RCC 7860 (cell line): ENCODE results near the gene NFYB.
"Not testable (repeated sequence)": the region's sequence is repeated elsewhere in the genome, so short reads cannot be mapped to it uniquely, and the experiment has no call there.

Source experiments
- DNase-seq: peaks from one replicate; pipeline ENCODE4 v3.0.0-alpha.2; 2015; ENCODE audit warnings: low spot score
- FAIRE-seq: peaks from 2 replicates; lab custom pipeline; 2012; peaks lifted over from hg19 to GRCh38; lab: Jason Lieb, UNC

Gene NFYB

DNA sequence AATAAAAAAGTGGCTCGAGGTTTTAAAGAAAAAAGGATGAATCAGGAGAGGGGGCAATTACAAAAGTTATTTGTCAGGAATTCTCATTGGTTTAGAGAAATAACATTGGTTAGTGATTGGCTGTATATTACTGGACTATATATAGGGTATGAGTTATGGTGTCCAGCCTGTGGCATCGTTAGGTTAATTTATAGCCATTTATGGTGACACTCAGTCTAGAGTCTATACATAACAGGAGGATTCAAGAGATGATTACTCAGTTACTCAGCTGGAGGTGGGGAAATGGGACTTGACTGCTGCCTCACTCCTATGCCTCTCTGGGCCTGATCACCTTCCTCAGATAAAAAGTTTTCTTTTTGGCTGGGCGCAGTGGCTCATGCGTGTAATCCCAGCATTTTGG is 25.6 kb upstream of the NFYB start:
- FAIRE-seq: peak; percentile 49
- DNase-seq: peak; percentile 83

DNA sequence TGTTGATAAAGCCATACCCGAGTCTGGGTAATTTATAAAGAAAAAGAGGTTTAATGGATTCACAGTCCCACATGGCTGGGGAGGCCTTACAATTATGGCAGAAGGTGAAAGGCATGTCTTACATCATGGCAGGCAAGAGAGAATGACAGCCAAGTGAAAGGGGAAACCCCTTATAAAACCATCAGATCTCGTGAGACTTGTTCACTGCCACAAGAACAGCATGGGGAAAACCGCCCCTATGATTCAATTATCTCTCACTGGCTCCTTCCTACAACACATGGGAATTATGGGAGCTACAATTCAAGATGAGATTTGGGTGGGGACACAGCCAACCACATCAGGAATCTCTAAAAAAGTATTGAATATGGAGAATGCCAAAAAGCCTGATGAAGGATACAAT is 25.0 kb upstream of the NFYB start:
- peak; percentile 15 for DNase-seq
- not testable (repeated sequence) for FAIRE-seq

DNA sequence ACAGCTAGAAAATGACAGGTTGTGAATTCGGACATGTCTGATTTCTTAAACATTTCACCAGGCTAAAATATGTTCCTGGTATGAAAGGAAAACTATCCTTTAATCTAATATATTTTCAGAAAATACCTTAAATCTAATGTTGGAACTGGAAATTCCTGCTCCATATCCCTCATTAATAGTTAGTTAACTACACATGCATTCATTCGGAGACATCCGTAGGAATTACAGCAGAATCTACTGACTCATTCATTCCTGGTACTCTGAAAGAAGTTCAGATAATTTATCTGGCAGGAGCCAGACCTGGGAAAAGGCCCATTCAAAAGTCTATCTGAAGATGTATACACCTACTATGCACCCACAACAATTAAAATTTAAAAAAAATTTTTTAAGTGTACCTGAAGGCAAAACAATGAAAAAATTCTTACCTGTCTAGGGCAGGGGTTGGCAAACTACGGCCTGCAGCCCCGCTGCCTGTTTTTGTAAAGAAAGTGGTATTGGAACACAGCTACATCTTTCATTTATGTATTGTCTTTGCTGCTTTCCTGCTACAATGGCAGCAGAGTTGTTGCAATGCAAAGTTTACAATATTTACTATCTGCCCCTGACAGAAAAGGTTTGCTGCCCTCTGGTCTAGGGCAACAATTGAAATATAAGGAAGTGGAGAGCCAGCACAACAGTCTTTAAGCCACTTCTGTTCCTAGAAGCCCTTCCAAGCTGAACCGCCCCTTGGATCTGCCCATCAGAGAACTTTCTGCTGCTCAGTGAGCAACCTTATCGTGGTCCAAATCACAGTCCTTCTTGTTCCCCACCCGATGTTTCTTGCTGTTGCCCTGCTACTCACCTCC is 17.9 kb upstream of the NFYB start:
- DNase-seq: no peak
- no peak for FAIRE-seq

- FAIRE-seq: no peak
- no peak for DNase-seq
These were observed 16.8 kb upstream of the NFYB start for GRCh38 chr12:104154806-104155205.

GRCh38 chr12:104154286-104154685 is 16.3 kb upstream of the NFYB start:
- FAIRE-seq (no peak), DNase-seq (no peak)

- FAIRE-seq: no peak
These were observed 14.8 kb upstream of the NFYB start for GRCh38 chr12:104152685-104153241.

DNA sequence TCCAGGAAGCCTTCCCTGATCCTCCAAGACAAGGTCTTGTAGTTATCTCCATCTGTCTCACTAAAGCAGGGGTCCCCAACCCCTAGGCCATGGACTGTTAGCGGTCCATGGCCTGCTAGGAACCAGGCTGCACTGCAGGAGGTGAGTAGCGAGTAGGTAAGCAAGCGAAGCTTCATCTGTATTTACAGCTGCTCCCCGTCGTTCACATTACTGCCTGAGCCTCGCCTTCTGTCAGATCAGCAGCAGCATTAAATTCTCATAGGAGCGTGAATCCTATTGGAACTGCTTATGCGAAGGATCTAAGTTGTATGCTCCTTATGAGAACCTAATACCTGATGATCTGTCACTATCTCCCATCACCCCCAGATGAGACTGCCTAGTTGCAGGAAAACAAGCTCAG is 12.4 kb upstream of the NFYB start:
- DNase-seq: no peak
- FAIRE-seq: no peak

More at GRCh38 chr12:104152685-104153241, 14.8 kb upstream of the NFYB start:
- DNase-seq: no peak

DNA sequence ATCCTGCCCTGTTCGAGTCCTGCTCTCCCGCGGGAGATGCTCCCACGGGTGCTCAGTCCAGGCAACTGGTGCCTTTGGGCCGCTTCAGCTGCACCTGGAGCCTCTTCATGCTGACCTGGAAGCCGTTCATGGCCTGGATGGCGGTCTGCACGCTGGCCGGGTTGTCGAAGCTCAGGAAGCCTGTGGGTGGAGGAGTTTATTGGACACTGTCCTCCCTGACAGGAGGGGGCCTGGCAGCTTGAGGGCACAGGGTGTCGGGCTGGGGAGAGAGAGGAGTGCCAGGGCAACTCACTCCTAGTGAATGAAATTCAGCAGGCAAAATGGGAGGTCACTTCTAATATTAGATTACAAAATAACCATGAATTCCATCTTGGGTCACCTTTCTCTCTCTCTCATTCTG is 9.3 kb upstream of the NFYB start:
- DNase-seq (no peak), FAIRE-seq (no peak)

DNA sequence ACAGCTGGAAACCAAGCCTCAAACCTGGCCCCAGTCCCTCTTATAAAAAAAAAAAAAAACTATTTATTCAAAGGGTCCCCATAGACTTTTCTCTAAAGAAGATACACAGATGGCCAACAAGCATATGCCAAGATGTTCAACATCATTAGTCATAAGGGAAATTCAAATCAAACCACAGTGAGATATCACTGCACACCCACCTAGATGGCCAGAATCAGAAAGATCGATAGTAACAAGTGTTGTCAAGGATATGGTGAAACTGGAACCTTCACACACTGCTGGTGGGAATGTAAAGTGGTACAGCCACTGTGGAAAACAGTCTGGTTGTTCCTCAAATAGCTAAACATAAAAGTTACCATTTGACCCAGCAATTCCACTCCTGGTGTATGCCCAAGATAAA is 5.9 kb upstream of the NFYB start:
- FAIRE-seq (no peak), DNase-seq (no peak)

DNA sequence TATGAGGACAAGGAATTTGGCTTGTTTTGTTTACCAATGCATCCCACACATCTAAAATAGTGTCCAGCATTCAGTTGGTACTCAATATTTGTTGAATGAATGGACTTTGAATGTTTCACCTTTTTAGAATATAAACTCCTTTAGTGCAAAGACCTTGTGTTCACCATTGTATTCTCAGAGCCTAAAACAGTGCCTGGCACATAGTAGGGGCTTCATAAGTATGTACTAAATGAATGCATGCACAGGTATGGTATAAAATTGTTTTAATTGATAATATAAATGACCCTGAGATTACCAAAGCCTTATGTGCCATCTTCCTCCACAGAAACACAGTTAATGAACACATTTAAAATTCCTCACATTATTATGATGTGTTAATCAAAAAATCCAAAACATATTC is 5.0 kb upstream of the NFYB start:
- DNase-seq: no peak
- no peak for FAIRE-seq

GRCh38 chr12:104142543-104142942 is 4.5 kb upstream of the NFYB start:
- FAIRE-seq (no peak), DNase-seq (no peak)

DNA sequence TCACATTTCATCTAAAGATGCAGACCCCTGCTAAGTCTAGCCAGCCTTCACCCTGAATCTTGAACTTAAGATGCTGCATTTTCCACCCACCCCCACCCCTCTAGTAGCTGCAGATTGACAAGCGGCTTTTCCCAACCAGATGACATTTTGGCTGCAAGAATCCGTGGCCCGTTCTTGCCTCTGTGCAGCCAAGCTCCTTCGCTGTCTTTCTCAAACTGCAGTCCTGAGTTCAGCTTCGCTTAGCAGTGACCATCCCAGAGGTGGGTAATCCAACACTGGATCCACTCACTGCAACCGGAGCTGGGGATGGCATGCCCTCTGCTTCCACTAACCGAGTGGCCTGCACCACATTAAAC is 765 bp upstream of the NFYB start:
- DNase-seq (no peak), FAIRE-seq (no peak)

DNA sequence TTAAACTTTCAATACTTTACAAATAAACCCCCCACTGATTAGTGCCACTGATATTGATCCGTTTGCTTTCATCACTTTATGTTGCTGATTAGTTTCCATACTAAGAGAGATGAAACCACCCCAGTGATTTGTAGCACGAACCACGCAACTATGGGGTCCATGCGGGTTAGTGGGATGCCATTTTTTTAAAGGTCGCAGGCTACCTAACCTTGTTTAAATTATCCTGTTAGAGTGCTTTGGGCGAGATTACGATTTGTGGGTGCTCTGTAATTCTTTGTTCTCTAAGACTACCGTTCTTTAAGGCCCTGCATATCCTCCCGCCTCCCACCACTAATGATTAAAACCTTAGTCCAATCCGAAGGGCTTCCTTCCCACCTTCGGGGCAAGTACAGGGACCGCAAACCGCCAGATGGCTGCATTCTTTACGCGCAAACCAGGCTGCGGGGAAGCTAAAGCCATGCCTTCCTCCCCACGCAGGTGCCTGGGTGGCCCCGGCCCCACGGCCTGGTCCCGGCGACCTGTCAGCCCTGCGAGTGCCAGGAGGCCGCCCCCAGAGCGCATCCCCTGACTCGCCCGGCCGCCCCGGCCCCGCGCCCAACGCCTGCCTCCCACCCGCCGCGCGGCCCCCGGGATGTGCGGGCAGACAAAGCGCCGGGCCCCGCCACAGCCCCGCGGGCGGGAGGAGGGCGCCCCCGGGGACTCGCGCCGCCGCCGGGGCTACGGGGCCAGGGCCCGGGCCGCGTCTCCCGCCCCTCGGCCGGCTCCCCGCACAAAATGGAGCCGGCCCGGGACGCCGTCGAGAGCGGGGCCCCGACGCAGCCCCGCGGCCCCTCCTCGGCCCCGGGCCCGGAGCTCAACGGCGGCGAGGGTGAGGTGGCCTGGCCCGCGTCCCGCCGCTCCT is 759 bp downstream of the NFYB start:
- FAIRE-seq: peak; percentile 23
- peak; percentile 58 for DNase-seq

GRCh38 chr12:104136577-104136976 is 1.4 kb downstream of the NFYB start:
- FAIRE-seq (no peak), DNase-seq (no peak)

GRCh38 chr12:104134882-104135281 is 3.1 kb downstream of the NFYB start:
- DNase-seq (no peak), FAIRE-seq (no peak)

DNA sequence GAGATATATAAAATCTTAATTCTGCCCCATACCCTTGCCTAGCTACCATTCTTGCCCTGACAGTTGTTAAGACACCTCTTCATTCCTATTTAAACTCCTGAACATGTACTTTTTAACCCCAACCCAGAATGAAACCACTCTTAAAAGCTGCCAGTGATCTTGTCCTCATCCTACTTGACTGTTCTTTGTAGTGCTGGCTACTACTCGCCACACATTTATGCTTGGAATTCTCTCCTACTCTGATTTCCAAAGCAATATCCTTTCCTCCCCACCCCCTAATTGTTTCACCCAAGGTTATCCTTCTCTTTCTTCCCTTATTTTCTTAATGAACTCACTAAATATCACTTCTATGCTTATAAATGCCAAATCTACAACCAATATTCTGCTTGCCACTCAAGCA is 4.1 kb downstream of the NFYB start:
- no peak for DNase-seq
- FAIRE-seq: no peak

DNA sequence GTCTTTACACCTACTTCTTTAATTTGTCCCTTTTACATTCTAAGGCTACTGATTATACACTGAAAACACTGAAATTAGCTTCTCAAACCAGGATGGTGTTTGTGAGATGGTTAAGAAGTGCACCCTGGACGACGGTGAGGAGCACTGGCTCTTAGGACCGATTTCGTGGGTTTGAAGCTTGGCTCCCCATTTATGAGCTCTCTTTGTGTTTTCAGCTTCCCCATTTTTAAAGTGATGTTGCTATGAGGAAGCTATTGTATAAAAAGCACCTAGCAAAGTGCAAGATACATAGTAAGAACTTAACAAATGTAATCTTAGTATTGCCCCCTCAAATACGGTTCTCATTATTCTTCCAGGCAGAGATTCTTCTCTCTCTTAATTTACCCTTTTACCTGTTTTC is 4.7 kb downstream of the NFYB start:
- FAIRE-seq (no peak), DNase-seq (no peak)

- FAIRE-seq: no peak
- no peak for DNase-seq
These were observed 5.6 kb downstream of the NFYB start for GRCh38 chr12:104132351-104132956.

GRCh38 chr12:104131609-104132008 is 6.4 kb downstream of the NFYB start:
- no peak for DNase-seq
- no peak for FAIRE-seq

DNA sequence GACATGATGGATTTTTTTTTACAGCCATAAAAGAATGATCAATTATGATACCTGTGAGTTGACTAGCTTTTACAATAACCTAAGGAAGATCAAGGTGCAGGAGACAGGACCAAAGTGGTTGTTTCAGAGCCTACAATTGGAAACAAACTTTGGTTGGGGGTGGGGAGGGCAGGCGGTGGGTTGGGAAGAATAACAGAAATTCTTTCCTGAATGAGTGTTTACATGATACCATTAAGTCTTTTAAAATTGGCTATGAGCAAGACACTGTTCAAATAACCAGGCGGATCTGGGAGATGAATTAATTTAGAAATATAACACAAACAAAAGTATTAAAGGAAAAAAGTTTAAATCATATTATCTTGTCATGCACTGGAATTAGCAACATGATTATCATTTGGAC is 7.2 kb downstream of the NFYB start:
- DNase-seq (no peak), FAIRE-seq (no peak)

- FAIRE-seq (no peak), DNase-seq (no peak)
These were observed 11.5 kb downstream of the NFYB start for GRCh38 chr12:104126548-104126947.
